ENCODE data around the gene GSN. TPM values are rescaled to one million over a fixed set of nuclear protein-coding genes. Genes with fewer than 3 reads are reported as not detected.

The GSN gene
- total RNA-seq, 1 donor from 2014 or later = 342 TPM

GRCh38 chr9:121319383-121319780, 51.4 kb downstream of the GSN start:
- Histone ChIP-seq H3K9me3 (ENCODE audit: control insufficient read depth in 3 of 3, low read length in 3 of 3) (no peaks in the 10 kb centered on the region), H3K36me3 (ENCODE audit: control insufficient read depth in 3 of 3, insufficient read depth in 3 of 3, low read length in 3 of 3) (peaks cover 36 to 55% (median 38%) of the 10 kb centered on the region in 3 donors), H3K27ac (ENCODE audit: low read depth, low read length) (no peak overlapping the region), H3K27me3 (ENCODE audit: control insufficient read depth in 3 of 3, insufficient read depth in 3 of 3, low read length in 3 of 3) (no peaks in the 10 kb centered on the region), H3K4me1 (ENCODE audit: control insufficient read depth in 3 of 3, insufficient read depth in 3 of 3, low read length in 3 of 3) (peaks cover 19 to 30% (median 23%) of the 10 kb centered on the region in 3 donors), H3K4me3 (ENCODE audit: low read length in 3 of 3) (no peak overlapping the region), H3K9ac (ENCODE audit: low read depth in 1 of 3, low read length in 3 of 3) (no peak overlapping the region)

- peak overlapping the region; percentile 71 for H3K27ac ChIP-seq (ENCODE audit: low read depth, low read length)
- H3K36me3 ChIP-seq (ENCODE audit: control insufficient read depth in 3 of 3, insufficient read depth in 3 of 3, low read length in 3 of 3) = peaks cover 52 to 64% (median 53%) of the 10 kb centered on the region in 3 donors
- H3K9ac ChIP-seq (ENCODE audit: low read depth in 1 of 3, low read length in 3 of 3) = no peak overlapping the region
- no peaks in the 10 kb centered on the region for H3K27me3 ChIP-seq (ENCODE audit: control insufficient read depth in 3 of 3, insufficient read depth in 3 of 3, low read length in 3 of 3)
- H3K4me1 ChIP-seq (ENCODE audit: control insufficient read depth in 3 of 3, insufficient read depth in 3 of 3, low read length in 3 of 3) = peaks cover 36 to 47% (median 39%) of the 10 kb centered on the region in 3 donors
- no peak overlapping the region for H3K4me3 ChIP-seq (ENCODE audit: low read length in 3 of 3)
- no peaks in the 10 kb centered on the region for H3K9me3 ChIP-seq (ENCODE audit: control insufficient read depth in 3 of 3, low read length in 3 of 3)
Measured at GRCh38 chr9:121321016-121321503, 53.1 kb downstream of the GSN start.

- Histone ChIP-seq H3K9me3 (ENCODE audit: control insufficient read depth in 3 of 3, low read length in 3 of 3) (no peaks in the 10 kb centered on the region), H3K4me3 (ENCODE audit: low read length in 3 of 3) (no peak overlapping the region), H3K9ac (ENCODE audit: low read depth in 1 of 3, low read length in 3 of 3) (no peak overlapping the region), H3K36me3 (ENCODE audit: control insufficient read depth in 3 of 3, insufficient read depth in 3 of 3, low read length in 3 of 3) (peaks cover 52 to 61% (median 59%) of the 10 kb centered on the region in 3 donors), H3K27me3 (ENCODE audit: control insufficient read depth in 3 of 3, insufficient read depth in 3 of 3, low read length in 3 of 3) (no peaks in the 10 kb centered on the region), H3K4me1 (ENCODE audit: control insufficient read depth in 3 of 3, insufficient read depth in 3 of 3, low read length in 3 of 3) (peaks cover 42 to 54% (median 43%) of the 10 kb centered on the region in 3 donors), H3K27ac (ENCODE audit: low read depth, low read length) (peak overlapping the region; percentile 41)
Measured at GRCh38 chr9:121322037-121322736, 54.2 kb downstream of the GSN start.

- Histone ChIP-seq H3K9me3 (ENCODE audit: control insufficient read depth in 3 of 3, low read length in 3 of 3) (no peaks in the 10 kb centered on the region), H3K27ac (ENCODE audit: low read depth, low read length) (peak overlapping the region; percentile 41), H3K36me3 (ENCODE audit: control insufficient read depth in 3 of 3, insufficient read depth in 3 of 3, low read length in 3 of 3) (peaks cover 50 to 63% (median 59%) of the 10 kb centered on the region in 3 donors), H3K27me3 (ENCODE audit: control insufficient read depth in 3 of 3, insufficient read depth in 3 of 3, low read length in 3 of 3) (no peaks in the 10 kb centered on the region), H3K9ac (ENCODE audit: low read depth in 1 of 3, low read length in 3 of 3) (no peak overlapping the region), H3K4me3 (ENCODE audit: low read length in 3 of 3) (no peak overlapping the region), H3K4me1 (ENCODE audit: control insufficient read depth in 3 of 3, insufficient read depth in 3 of 3, low read length in 3 of 3) (peaks cover 36 to 55% (median 39%) of the 10 kb centered on the region in 3 donors)
Measured at GRCh38 chr9:121322737-121323448, 54.9 kb downstream of the GSN start.

- Histone ChIP-seq H3K9me3 (ENCODE audit: control insufficient read depth in 3 of 3, low read length in 3 of 3) (no peaks in the 10 kb centered on the region), H3K4me1 (ENCODE audit: control insufficient read depth in 3 of 3, insufficient read depth in 3 of 3, low read length in 3 of 3) (peaks cover 30 to 54% (median 35%) of the 10 kb centered on the region in 3 donors), H3K27ac (ENCODE audit: low read depth, low read length) (no peak overlapping the region), H3K27me3 (ENCODE audit: control insufficient read depth in 3 of 3, insufficient read depth in 3 of 3, low read length in 3 of 3) (no peaks in the 10 kb centered on the region), H3K36me3 (ENCODE audit: control insufficient read depth in 3 of 3, insufficient read depth in 3 of 3, low read length in 3 of 3) (peaks cover 50 to 63% (median 59%) of the 10 kb centered on the region in 3 donors), H3K4me3 (ENCODE audit: low read length in 3 of 3) (no peak overlapping the region), H3K9ac (ENCODE audit: low read depth in 1 of 3, low read length in 3 of 3) (no peak overlapping the region)
Measured at GRCh38 chr9:121323449-121324151, 55.6 kb downstream of the GSN start.

- Histone ChIP-seq H3K4me3 (ENCODE audit: low read length in 3 of 3) (no peak overlapping the region), H3K9ac (ENCODE audit: low read depth in 1 of 3, low read length in 3 of 3) (peak overlapping the region in 1 of 3 donors; percentile 40), H3K27ac (ENCODE audit: low read depth, low read length) (peak overlapping the region; percentile 85), H3K4me1 (ENCODE audit: control insufficient read depth in 3 of 3, insufficient read depth in 3 of 3, low read length in 3 of 3) (peaks cover 30 to 49% (median 35%) of the 10 kb centered on the region in 3 donors), H3K36me3 (ENCODE audit: control insufficient read depth in 3 of 3, insufficient read depth in 3 of 3, low read length in 3 of 3) (peaks cover 51 to 63% (median 59%) of the 10 kb centered on the region in 3 donors), H3K9me3 (ENCODE audit: control insufficient read depth in 3 of 3, low read length in 3 of 3) (no peaks in the 10 kb centered on the region), H3K27me3 (ENCODE audit: control insufficient read depth in 3 of 3, insufficient read depth in 3 of 3, low read length in 3 of 3) (no peaks in the 10 kb centered on the region)
Measured at GRCh38 chr9:121324316-121324715, 56.4 kb downstream of the GSN start.

- H3K36me3 ChIP-seq (ENCODE audit: control insufficient read depth in 3 of 3, insufficient read depth in 3 of 3, low read length in 3 of 3) = peaks cover 55 to 67% (median 62%) of the 10 kb centered on the region in 3 donors
- H3K9ac ChIP-seq (ENCODE audit: low read depth in 1 of 3, low read length in 3 of 3) = peak overlapping the region in 1 of 3 donors; percentile 40
- no peaks in the 10 kb centered on the region for H3K27me3 ChIP-seq (ENCODE audit: control insufficient read depth in 3 of 3, insufficient read depth in 3 of 3, low read length in 3 of 3)
- H3K4me1 ChIP-seq (ENCODE audit: control insufficient read depth in 3 of 3, insufficient read depth in 3 of 3, low read length in 3 of 3) = peaks cover 31 to 49% (median 35%) of the 10 kb centered on the region in 3 donors
- H3K27ac ChIP-seq (ENCODE audit: low read depth, low read length) = peak overlapping the region; percentile 85
- no peak overlapping the region for H3K4me3 ChIP-seq (ENCODE audit: low read length in 3 of 3)
- H3K9me3 ChIP-seq (ENCODE audit: control insufficient read depth in 3 of 3, low read length in 3 of 3) = no peaks in the 10 kb centered on the region
Measured at GRCh38 chr9:121324755-121325154, 56.8 kb downstream of the GSN start.

- peaks cover 60 to 74% (median 67%) of the 10 kb centered on the region in 3 donors for H3K36me3 ChIP-seq (ENCODE audit: control insufficient read depth in 3 of 3, insufficient read depth in 3 of 3, low read length in 3 of 3)
- H3K4me3 ChIP-seq (ENCODE audit: low read length in 3 of 3) = peak overlapping the region in 1 of 3 donors; percentile 61
- no peaks in the 10 kb centered on the region for H3K27me3 ChIP-seq (ENCODE audit: control insufficient read depth in 3 of 3, insufficient read depth in 3 of 3, low read length in 3 of 3)
- H3K9ac ChIP-seq (ENCODE audit: low read depth in 1 of 3, low read length in 3 of 3) = peak overlapping the region; percentile 51 to 68 (median 52)
- peaks cover 31 to 47% (median 35%) of the 10 kb centered on the region in 3 donors for H3K4me1 ChIP-seq (ENCODE audit: control insufficient read depth in 3 of 3, insufficient read depth in 3 of 3, low read length in 3 of 3)
- no peaks in the 10 kb centered on the region for H3K9me3 ChIP-seq (ENCODE audit: control insufficient read depth in 3 of 3, low read length in 3 of 3)
- H3K27ac ChIP-seq (ENCODE audit: low read depth, low read length) = peak overlapping the region; percentile 85
Measured at GRCh38 chr9:121325387-121325786, 57.4 kb downstream of the GSN start.

GRCh38 chr9:121326130-121326838, 58.3 kb downstream of the GSN start:
- Histone ChIP-seq H3K27me3 (ENCODE audit: control insufficient read depth in 3 of 3, insufficient read depth in 3 of 3, low read length in 3 of 3) (no peaks in the 10 kb centered on the region), H3K9me3 (ENCODE audit: control insufficient read depth in 3 of 3, low read length in 3 of 3) (no peaks in the 10 kb centered on the region), H3K4me1 (ENCODE audit: control insufficient read depth in 3 of 3, insufficient read depth in 3 of 3, low read length in 3 of 3) (peaks cover 31 to 41% (median 35%) of the 10 kb centered on the region in 3 donors), H3K9ac (ENCODE audit: low read depth in 1 of 3, low read length in 3 of 3) (peak overlapping the region; percentile 52 to 69 (median 68)), H3K36me3 (ENCODE audit: control insufficient read depth in 3 of 3, insufficient read depth in 3 of 3, low read length in 3 of 3) (peaks cover 58 to 74% (median 70%) of the 10 kb centered on the region in 3 donors), H3K27ac (ENCODE audit: low read depth, low read length) (peak overlapping the region; percentile 85), H3K4me3 (ENCODE audit: low read length in 3 of 3) (peak overlapping the region; percentile 17 to 61 (median 36))

All from skeletal muscle tissue (tissue), 4 donors.